Keratinocyte (primary cell): Measurements from ENCODE around the gene AKR1C1. TPM values are rescaled to one million over a fixed set of nuclear protein-coding genes. Genes with fewer than 3 reads are reported as not detected.
A peak's percentile ranks its signal among the peaks of the same experiment; 100 is the strongest.
"Not testable (repeated sequence)": the region's sequence is repeated elsewhere in the genome, so short reads cannot be mapped to it uniquely, and the experiment has no call there.

ENCODE experiments used
- DNase-seq: peaks from one replicate; pipeline ENCODE4 v3.0.0-alpha.2; 2011; ENCODE audit warnings: low read depth, missing footprints, low spot score
- FAIRE-seq: peaks from 2 replicates; lab custom pipeline; 2011; peaks lifted over from hg19 to GRCh38; lab: Jason Lieb, UNC
- H2AFZ ChIP-seq: 2 replicates; pipeline ENCODE4 v1.6.0; 2012; ENCODE audit warnings: low read length, control low read depth, inconsistent platforms; ENCODE audit not compliant: control insufficient read depth
- H3K27ac ChIP-seq: 2 replicates; pipeline ENCODE4 v1.5.1; 2011; ENCODE audit warnings: low read length; ENCODE audit not compliant: control insufficient read depth, insufficient read depth
- H3K27me3 ChIP-seq: 3 replicates; pipeline ENCODE4 v1.6.0; 2011; ENCODE audit warnings: low read length; ENCODE audit not compliant: control insufficient read depth, insufficient read depth; ENCODE audit errors: extremely low read depth
- H3K36me3 ChIP-seq, 2 experiments: 2 replicates in 1 of 2; 3 replicates in 1 of 2; pipeline ENCODE4 v1.5.1; 2011; ENCODE audit warnings: low read length in 2 of 2, mild to moderate bottlenecking in 1 of 2; ENCODE audit not compliant: control insufficient read depth in 2 of 2, insufficient read depth in 2 of 2; ENCODE audit errors: extremely low read depth in 1 of 2
- H3K4me1 ChIP-seq: 3 replicates; pipeline ENCODE4 v1.5.1; 2011; ENCODE audit warnings: low read length; ENCODE audit not compliant: control insufficient read depth, insufficient read depth; ENCODE audit errors: extremely low read depth
- H3K4me2 ChIP-seq: 3 replicates; pipeline ENCODE4 v1.6.0; 2011; ENCODE audit warnings: low read depth, low read length; ENCODE audit not compliant: control insufficient read depth, insufficient read depth; ENCODE audit errors: extremely low read depth
- H3K4me3 ChIP-seq, 3 experiments: fragments of 200-600 bp in 1 of 3; sonication (generic) in 1 of 3; 2 replicates in 2 of 3; 3 replicates in 1 of 3; pipeline ENCODE4 v1.5.1; 2011 to 2016; ENCODE audit warnings: low read length in 3 of 3, mild to moderate bottlenecking in 3 of 3, control low read depth in 2 of 3, inconsistent platforms in 1 of 3, low read depth in 1 of 3, mixed read lengths in 1 of 3, mixed run types in 1 of 3, moderate library complexity in 1 of 3; ENCODE audit not compliant: control insufficient read depth in 2 of 3, insufficient read depth in 2 of 3; ENCODE audit errors: extremely low read depth in 1 of 3
- H3K79me2 ChIP-seq: 2 replicates; pipeline ENCODE4 v1.6.0; 2012; ENCODE audit warnings: low read length; ENCODE audit not compliant: control insufficient read depth, insufficient read depth
- H3K9ac ChIP-seq: 3 replicates; pipeline ENCODE4 v1.6.0; 2011; ENCODE audit warnings: low read length; ENCODE audit not compliant: control insufficient read depth, insufficient read depth; ENCODE audit errors: extremely low read depth
- H3K9me1 ChIP-seq: 3 replicates; pipeline ENCODE4 v1.6.0; 2011; ENCODE audit warnings: low read length; ENCODE audit not compliant: control insufficient read depth, insufficient read depth; ENCODE audit errors: extremely low read depth
- H3K9me3 ChIP-seq: 2 replicates; pipeline ENCODE4 v1.5.1; 2012; ENCODE audit warnings: low read depth, low read length; ENCODE audit not compliant: control insufficient read depth
- H4K20me1 ChIP-seq: 3 replicates; pipeline ENCODE4 v1.6.0; 2011; ENCODE audit warnings: low read length; ENCODE audit not compliant: control insufficient read depth, insufficient read depth; ENCODE audit errors: extremely low read depth
- CTCF ChIP-seq, 3 experiments: IDR thresholded peaks in 1 of 3; conservative IDR thresholded peaks in 1 of 3; optimal IDR thresholded peaks in 1 of 3; 2 replicates in 2 of 3; 3 replicates in 1 of 3; pipeline versions ENCODE3 to v1.5.1; 2011; ENCODE audit warnings: low read length in 3 of 3, mild to moderate bottlenecking in 3 of 3, moderate library complexity in 2 of 3, control low read depth in 1 of 3, inconsistent platforms in 1 of 3; ENCODE audit not compliant: insufficient read depth in 2 of 3; ENCODE audit errors: extremely low read depth in 1 of 3
- EZH2 ChIP-seq: IDR thresholded peaks from one replicate; pipeline ENCODE4 v1.6.1; 2012; ENCODE audit warnings: inconsistent platforms, mild to moderate bottlenecking, low read length, moderate library complexity
- dilution Hi-C: fragments of 300-500 bp; cut with MboI; formaldehyde crosslinking; loops from one replicate; pipeline ENCODE4 v1.7.0; 2020; ENCODE audit warnings: low sequenced_read_pairs; ENCODE audit not compliant: extremely low pct_ligation_motif_present
- polyA plus RNA-seq, 5 experiments: library from polyadenylated mRNA; depleted of rRNA in 3 of 5; stranded (reverse) in 3 of 5; stranded (forward) in 1 of 5; unstranded in 1 of 5; fragments of >200 nt; gene quantifications; 1 replicate in 1 of 5; 2 replicates in 3 of 5; 3 replicates in 1 of 5; pipeline versions ENCODE4 v1.2.1 to v1.2.3, GENCODE V29; 2011 to 2012; ENCODE audit warnings: missing spikeins in 2 of 5, low read depth in 1 of 5, low replicate concordance in 1 of 5

The AKR1C1 gene
- polyA plus RNA-seq, 1 donor (not counting 4 experiments of a cell fraction or from before 2014, with no cell fraction given) = 28.1 TPM

DNA sequence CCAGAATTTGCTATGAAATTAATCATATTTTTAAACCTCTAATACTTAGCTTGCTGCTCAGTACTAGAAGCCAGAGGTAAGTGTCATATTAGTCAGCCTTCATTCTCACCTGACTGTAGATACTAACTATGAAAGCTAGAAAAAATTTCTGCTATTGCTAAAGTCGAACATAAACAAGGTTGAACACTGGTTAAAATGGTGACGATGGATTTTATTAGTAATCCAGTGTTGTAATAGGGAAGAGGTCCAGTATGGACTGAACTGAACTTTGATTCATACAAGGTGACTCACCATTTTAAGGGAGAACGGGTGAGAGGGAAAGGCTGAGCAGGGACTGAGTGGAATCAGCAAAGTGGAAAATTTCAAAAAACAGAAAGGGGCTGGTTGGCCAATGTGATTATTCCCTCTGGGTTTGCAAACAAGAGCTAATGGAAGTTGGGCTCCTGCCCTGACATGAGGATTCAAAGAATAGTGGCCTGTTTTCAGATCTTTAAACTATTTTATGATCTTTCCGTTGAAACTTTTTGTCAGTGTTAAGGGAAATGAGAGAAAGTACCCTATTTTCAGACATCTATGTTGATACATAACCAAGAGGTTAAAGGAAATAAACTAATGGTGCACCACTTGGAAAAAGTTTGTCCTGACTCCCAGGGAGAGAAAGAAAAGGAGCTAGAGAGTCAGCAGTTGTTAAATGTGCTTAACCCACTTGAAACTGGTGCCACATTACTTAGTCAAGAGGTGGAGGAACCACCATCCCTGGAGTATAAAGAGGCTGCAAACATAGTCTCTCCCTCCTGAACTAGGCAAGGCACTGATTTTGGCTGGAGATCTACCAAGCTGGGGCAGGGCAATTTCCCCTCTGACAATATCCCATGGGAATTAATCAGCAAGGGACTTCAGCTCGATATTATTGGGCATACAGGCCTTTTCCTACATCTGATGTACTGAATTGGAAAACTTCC lies 15.3 kb upstream of the AKR1C1 start:
- H3K36me3 ChIP-seq = no peaks in the 10 kb centered on the region
- H3K9me3 ChIP-seq = no peaks in the 10 kb centered on the region
- no peak overlapping the region for H3K4me3 ChIP-seq
- H4K20me1 ChIP-seq = no peaks in the 10 kb centered on the region
- no peaks in the 10 kb centered on the region for H3K9me1 ChIP-seq
- no peak overlapping the region for H3K9ac ChIP-seq
- H2AFZ ChIP-seq = no peak overlapping the region
- peak overlapping the region; percentile 65 for H3K27ac ChIP-seq
- no peaks in the 10 kb centered on the region for H3K27me3 ChIP-seq
- no peaks in the 10 kb centered on the region for H3K79me2 ChIP-seq
- peaks cover 20% of the 10 kb centered on the region for H3K4me1 ChIP-seq
- DNase-seq (peak; percentile 62), FAIRE-seq (no peak)
- dilution Hi-C loops = no loop called here
- TF ChIP-seq EZH2 (no peak), CTCF (optimal IDR thresholded peaks at IDR 0.05 in 1 of 3, IDR thresholded peaks at IDR 0.05 in 1 of 3, conservative IDR thresholded peaks at IDR 0.05 in 1 of 3; ENCODE audit: extremely low read depth in 1 of 3, insufficient read depth in 2 of 3, low read length in 3 of 3) (no peak)
- H3K4me2 ChIP-seq = peak overlapping the region; percentile 23

- H3K4me1 ChIP-seq = peaks cover 14% of the 10 kb centered on the region
- not testable (repeated sequence) for H4K20me1 ChIP-seq, DNase-seq
These were observed 11.6 kb upstream of the AKR1C1 start for GRCh38 chr10:4951512-4952162.

More at GRCh38 chr10:4951512-4952162, 11.6 kb upstream of the AKR1C1 start:
- H3K9ac ChIP-seq, H3K79me2 ChIP-seq, H3K27ac ChIP-seq, H3K4me2 ChIP-seq, H3K9me3 ChIP-seq, H3K27me3 ChIP-seq, H3K9me1 ChIP-seq, dilution Hi-C loops, H3K36me3 ChIP-seq, H3K4me3 ChIP-seq, H2AFZ ChIP-seq: not testable (repeated sequence)
- peak; percentile 67 for FAIRE-seq
